MG63 (cell line): ENCODE results near the gene PCGF6. TPM values are rescaled to one million over a fixed set of nuclear protein-coding genes. Genes with fewer than 3 reads are reported as not detected.
"Not testable (repeated sequence)": the region's sequence is repeated elsewhere in the genome, so short reads cannot be mapped to it uniquely, and the experiment has no call there.

Experiments
- DNase-seq: peaks from one replicate; pipeline ENCODE4 v3.0.0-alpha.2; 2020
- H3K27me3 ChIP-seq: fragments of 250-450 bp; sonication (Bioruptor Pico); 2 replicates; pipeline ENCODE4 v1.5.1; 2020; ENCODE audit warnings: mild to moderate bottlenecking, moderate library complexity
- H3K36me3 ChIP-seq: fragments of 250-450 bp; sonication (Bioruptor Pico); 2 replicates; pipeline ENCODE4 v1.5.1; 2020; ENCODE audit warnings: mild to moderate bottlenecking, moderate library complexity
- H3K4me3 ChIP-seq: fragments of 250-450 bp; sonication (Bioruptor Pico); 2 replicates; pipeline ENCODE4 v1.5.1; 2020; ENCODE audit warnings: mild to moderate bottlenecking, moderate library complexity
- H3K9me3 ChIP-seq: fragments of 250-450 bp; sonication (Bioruptor Pico); 2 replicates; pipeline ENCODE4 v1.5.1; 2020; ENCODE audit warnings: mild to moderate bottlenecking, moderate library complexity
- total RNA-seq: library from RNA; depleted of rRNA; stranded (reverse); fragments of >200 nt; shearing (Covaris generic); gene quantifications from 2 replicates; pipeline ENCODE4 v1.2.3, GENCODE V29; 2014; ENCODE audit warnings: low replicate concordance; rRNA removed

The PCGF6 gene
- 19.5 and 31.0 TPM in 2 replicates for total RNA-seq

GRCh38 chr10:103350517-103351260 lies at the start of gene PCGF6:
TSS of gene PCGF6 (minus strand) at chr10:103351140. CDS start at chr10:103351066, 74 bp downstream.
- Histone ChIP-seq H3K36me3 (peaks cover 30% of the 10 kb centered on the region), H3K9me3 (no peaks in the 10 kb centered on the region), H3K27me3 (no peaks in the 10 kb centered on the region), H3K4me3 (peak within 1 kb of the TSS; percentile 73)
- peak; percentile 88 for DNase-seq

GRCh38 chr10:103397191-103397825 lies 46.4 kb upstream of the PCGF6 start:
- H3K36me3 ChIP-seq = peaks cover 70% of the 10 kb centered on the region
- DNase-seq = no peak
- H3K9me3 ChIP-seq = no peaks in the 10 kb centered on the region
- no peaks in the 10 kb centered on the region for H3K27me3 ChIP-seq
- H3K4me3 ChIP-seq = peak overlapping the region; percentile 91

GRCh38 chr10:103396789-103397087 lies 45.8 kb upstream of the PCGF6 start:
- H3K4me3 ChIP-seq = peak overlapping the region; percentile 91
- H3K9me3 ChIP-seq = no peaks in the 10 kb centered on the region
- peaks cover 70% of the 10 kb centered on the region for H3K36me3 ChIP-seq
- no peaks in the 10 kb centered on the region for H3K27me3 ChIP-seq
- no peak for DNase-seq

GRCh38 chr10:103396067-103396788 lies 45.3 kb upstream of the PCGF6 start, which contains the start of the genes ATP5MK and PDCD11:
TSS of gene ATP5MK (minus strand) at chr10:103396475. CDS start at chr10:103392457, 4,018 bp downstream.
TSS of gene PDCD11 (plus strand) at chr10:103396626. CDS start at chr10:103398427, 1,801 bp downstream.
- peak; percentile 97 for DNase-seq
- peak within 1 kb of the TSS; percentile 91 for H3K4me3 ChIP-seq
- no peaks in the 10 kb centered on the region for H3K9me3 ChIP-seq
- H3K36me3 ChIP-seq = peaks cover 70% of the 10 kb centered on the region
- H3K27me3 ChIP-seq = no peaks in the 10 kb centered on the region

- peaks cover 71% of the 10 kb centered on the region for H3K36me3 ChIP-seq
- DNase-seq = peak; percentile 7
- H3K9me3 ChIP-seq = no peaks in the 10 kb centered on the region
Measured at GRCh38 chr10:103395754-103396066, 44.8 kb upstream of the PCGF6 start.

GRCh38 chr10:103394180-103394579 lies 43.2 kb upstream of the PCGF6 start:
- DNase-seq = no peak
- Histone ChIP-seq H3K36me3 (peaks cover 74% of the 10 kb centered on the region), H3K9me3 (no peaks in the 10 kb centered on the region), H3K27me3 (no peaks in the 10 kb centered on the region), H3K4me3 (no peak overlapping the region)

More at GRCh38 chr10:103395754-103396066, 44.8 kb upstream of the PCGF6 start:
- no peaks in the 10 kb centered on the region for H3K27me3 ChIP-seq
- H3K4me3 ChIP-seq = peak overlapping the region; percentile 91

- Histone ChIP-seq H3K9me3 (no peaks in the 10 kb centered on the region), H3K36me3 (peaks cover 26% of the 10 kb centered on the region), H3K4me3 (no peak overlapping the region), H3K27me3 (no peaks in the 10 kb centered on the region)
- no peak for DNase-seq
Measured at GRCh38 chr10:103382769-103383168, 31.8 kb upstream of the PCGF6 start.

GRCh38 chr10:103374263-103374662 lies 23.3 kb upstream of the PCGF6 start:
- Histone ChIP-seq H3K9me3 (no peaks in the 10 kb centered on the region), H3K27me3 (no peaks in the 10 kb centered on the region), H3K4me3 (no peak overlapping the region), H3K36me3 (peaks cover 17% of the 10 kb centered on the region)
- no peak for DNase-seq

GRCh38 chr10:103373544-103373943 lies 22.6 kb upstream of the PCGF6 start:
- H3K27me3 ChIP-seq = no peaks in the 10 kb centered on the region
- no peak for DNase-seq
- no peak overlapping the region for H3K4me3 ChIP-seq
- no peaks in the 10 kb centered on the region for H3K9me3 ChIP-seq
- H3K36me3 ChIP-seq = peaks cover 13% of the 10 kb centered on the region

- peak; percentile 91 for DNase-seq
- Histone ChIP-seq H3K9me3 (no peaks in the 10 kb centered on the region), H3K4me3 (peak within 1 kb of the TSS; percentile 75), H3K36me3 (no peaks in the 10 kb centered on the region; the same call in 1 of the 2 replicates), H3K27me3 (no peaks in the 10 kb centered on the region)
Measured at GRCh38 chr10:103367782-103368518, 17.0 kb upstream of the PCGF6 start, which contains the start of gene TAF5. TSS of gene TAF5 (plus strand) at chr10:103367976. CDS start at chr10:103367990, 14 bp downstream.

- Histone ChIP-seq H3K27me3 (no peaks in the 10 kb centered on the region), H3K36me3 (no peaks in the 10 kb centered on the region; the same call in 1 of the 2 replicates), H3K9me3 (no peaks in the 10 kb centered on the region), H3K4me3 (peak overlapping the region; percentile 75)
- DNase-seq = peak; percentile 9
Measured at GRCh38 chr10:103367379-103367781, 16.4 kb upstream of the PCGF6 start.

GRCh38 chr10:103360791-103361190 lies 9.9 kb upstream of the PCGF6 start:
- DNase-seq = peak; percentile 38
- H3K4me3 ChIP-seq, H3K27me3 ChIP-seq, H3K9me3 ChIP-seq, H3K36me3 ChIP-seq: not testable (repeated sequence)

- not testable (repeated sequence) for H3K9me3 ChIP-seq, H3K36me3 ChIP-seq, DNase-seq, H3K4me3 ChIP-seq, H3K27me3 ChIP-seq
Measured at GRCh38 chr10:103359493-103359892, 8.6 kb upstream of the PCGF6 start.

- no peak for DNase-seq
- Histone ChIP-seq H3K4me3 (no peak overlapping the region), H3K27me3 (no peaks in the 10 kb centered on the region), H3K36me3 (no peaks in the 10 kb centered on the region), H3K9me3 (no peaks in the 10 kb centered on the region)
Measured at GRCh38 chr10:103355906-103356599, 5.1 kb upstream of the PCGF6 start.

GRCh38 chr10:103354567-103354966 lies 3.6 kb upstream of the PCGF6 start:
- H3K27me3 ChIP-seq, DNase-seq, H3K36me3 ChIP-seq, H3K9me3 ChIP-seq, H3K4me3 ChIP-seq: not testable (repeated sequence)

- H3K4me3 ChIP-seq = no peak overlapping the region
- H3K36me3 ChIP-seq = peaks cover 9% of the 10 kb centered on the region
- H3K9me3 ChIP-seq = no peaks in the 10 kb centered on the region
- H3K27me3 ChIP-seq = no peaks in the 10 kb centered on the region
- DNase-seq = no peak
Measured at GRCh38 chr10:103353281-103353680, 2.3 kb upstream of the PCGF6 start.
